Spinal cord (tissue), 10 donors: ENCODE measurements around the gene TACO1. TPM values are rescaled to one million over a fixed set of nuclear protein-coding genes. Genes with fewer than 3 reads are reported as not detected.
A peak's percentile ranks its signal among the peaks of the same experiment; 100 is the strongest.

ENCODE experiments used
- DNase-seq, 6 donors: peaks; one replicate each; pipeline versions ENCODE4 v3.0.0 to v3.0.0-alpha.2; 2013 to 2015; ENCODE audit warnings: low spot score in 6 of 6, low read depth in 4 of 6
- H3K27ac ChIP-seq: one replicate; pipeline ENCODE4 v1.5.1; 2013; ENCODE audit warnings: low read depth, low read length, control low read depth
- H3K27me3 ChIP-seq: one replicate; pipeline ENCODE4 v1.6.1; 2013; ENCODE audit warnings: low read length; ENCODE audit not compliant: control insufficient read depth, insufficient read depth
- H3K36me3 ChIP-seq: one replicate; pipeline ENCODE4 v1.6.1; 2013; ENCODE audit warnings: low read length; ENCODE audit not compliant: control insufficient read depth, insufficient read depth
- H3K4me1 ChIP-seq: one replicate; pipeline ENCODE4 v1.6.1; 2013; ENCODE audit warnings: low read length; ENCODE audit not compliant: control insufficient read depth, insufficient read depth
- H3K4me3 ChIP-seq: one replicate; pipeline ENCODE4 v1.5.1; 2013; ENCODE audit warnings: low read depth, low read length, control low read depth
- H3K9me3 ChIP-seq: one replicate; pipeline ENCODE4 v1.6.1; 2013; ENCODE audit warnings: low read length; ENCODE audit not compliant: control insufficient read depth, insufficient read depth
- WGBS: methylation state at CpG from one replicate; pipeline ENCODE4 v1.1.5; 2013; ENCODE audit warnings: missing lambda C conversion rate; ENCODE audit not compliant: insufficient coverage; 5-methylcytosine and 5-hydroxymethylcytosine counted together
- polyA plus RNA-seq, 2 donors: library from polyadenylated mRNA; unstranded; fragments of 120-200 nt; gene quantifications; one replicate each; pipeline ENCODE4 v1.2.1, GENCODE V29; 2013; ENCODE audit not compliant: insufficient read length in 2 of 2
- total RNA-seq, 2 donors: library from RNA; depleted of rRNA in 1 of 2; stranded (reverse); fragments of 120-200 nt in 1 of 2; fragments of >200 nt in 1 of 2; gene quantifications; one replicate each; pipeline versions ENCODE4 v1.2.3 to v1.2.4, GENCODE V29; 2013 to 2014
- donor health status: healthy.

TACO1 gene
- total and polyA plus RNA-seq, 4 donors: 10.3 to 21.1 (median 16.2) TPM

DNA sequence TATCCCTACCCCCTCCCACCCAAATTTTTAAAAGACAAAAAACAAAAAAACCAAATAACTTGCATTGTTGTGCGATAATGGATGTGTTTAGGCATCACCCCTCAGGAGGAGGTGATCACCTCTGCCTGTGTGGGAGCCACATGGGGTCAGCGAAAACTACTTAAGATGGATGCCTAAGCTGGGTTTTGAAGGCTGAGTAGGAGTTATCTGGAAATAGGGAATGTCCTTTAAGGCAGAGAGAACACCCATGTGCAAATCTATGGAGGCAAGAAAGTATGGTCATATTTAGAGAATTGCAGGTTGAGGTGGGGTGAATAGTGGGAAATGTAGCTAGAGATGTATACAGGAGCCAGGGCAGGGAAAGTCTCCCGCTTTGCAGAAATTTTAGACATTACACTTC lies 5.6 kb upstream of the TACO1 start:
- Histone ChIP-seq H3K4me1 (peaks cover 3% of the 10 kb centered on the region), H3K27ac (no peak overlapping the region), H3K4me3 (no peak overlapping the region), H3K27me3 (no peaks in the 10 kb centered on the region), H3K36me3 (peaks cover 30% of the 10 kb centered on the region), H3K9me3 (no peaks in the 10 kb centered on the region)
- DNase-seq: no peak
- WGBS: 100% methylated on average over 2 of the region's 3 CpGs

DNA sequence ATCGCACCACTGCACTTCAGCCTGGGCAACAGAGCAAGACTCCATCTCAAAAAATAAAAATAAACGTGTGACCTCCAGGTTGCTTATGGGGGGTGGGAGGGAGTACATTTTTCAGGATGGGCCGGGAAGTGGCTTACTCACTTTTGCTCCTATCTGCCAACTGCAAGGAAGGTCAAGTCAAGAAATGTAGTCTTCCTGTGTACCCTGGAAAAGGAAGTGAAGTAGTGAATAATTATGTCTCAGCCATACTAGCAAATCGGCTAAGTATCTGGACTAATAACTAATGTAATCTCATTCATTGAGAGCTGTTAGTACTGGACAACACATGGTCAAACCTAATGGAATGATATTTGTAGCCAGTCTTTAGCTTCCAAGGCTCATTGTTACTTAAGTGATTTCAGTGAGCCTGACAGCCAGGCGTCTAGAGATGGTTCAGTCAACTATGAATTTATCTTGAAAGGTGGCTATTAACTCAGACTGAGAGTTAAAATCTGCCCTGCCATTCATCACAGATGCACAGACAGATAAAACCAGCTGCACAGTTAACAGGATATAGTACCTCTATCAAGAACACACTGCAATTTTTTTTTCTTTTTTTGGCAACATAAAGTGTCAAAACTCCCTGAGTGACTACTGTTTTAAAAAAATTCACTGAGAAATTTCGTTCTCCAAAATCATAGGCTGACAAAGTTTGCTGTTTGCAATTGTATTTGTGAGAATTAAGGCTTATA lies 3.7 kb upstream of the TACO1 start:
- Histone ChIP-seq H3K4me1 (peaks cover 12% of the 10 kb centered on the region), H3K4me3 (no peak overlapping the region), H3K36me3 (peaks cover 11% of the 10 kb centered on the region), H3K9me3 (no peaks in the 10 kb centered on the region), H3K27me3 (no peaks in the 10 kb centered on the region), H3K27ac (no peak overlapping the region)
- WGBS: 88% methylated on average over 1 of the region's 6 CpGs
- DNase-seq: no peak

DNA sequence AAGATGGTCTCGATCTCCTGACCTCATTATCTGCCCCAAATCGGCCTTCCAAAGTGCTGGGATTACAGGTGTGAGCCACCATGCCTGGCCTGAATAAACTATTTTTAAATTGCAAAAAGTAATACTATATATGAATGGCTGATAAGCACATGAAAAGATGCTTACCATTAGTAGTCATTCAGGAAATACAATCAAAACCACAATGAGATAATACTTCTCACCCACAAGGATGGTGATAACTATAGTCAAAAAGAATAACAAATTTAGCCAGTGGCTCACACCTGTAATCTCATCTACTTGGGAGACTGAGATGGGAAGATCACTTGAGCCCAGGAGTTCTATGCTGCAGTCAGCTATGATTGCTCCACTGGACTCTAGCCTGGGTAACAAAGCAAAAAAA lies 2.4 kb upstream of the TACO1 start:
- H3K36me3 ChIP-seq: peaks cover 5% of the 10 kb centered on the region
- H3K9me3 ChIP-seq: no peaks in the 10 kb centered on the region
- no peak overlapping the region for H3K27ac ChIP-seq
- H3K4me1 ChIP-seq: peaks cover 12% of the 10 kb centered on the region
- no peaks in the 10 kb centered on the region for H3K27me3 ChIP-seq
- DNase-seq: no peak
- WGBS: no CpG with 5 or more reads among the region's 2 CpGs
- H3K4me3 ChIP-seq: no peak overlapping the region

DNA sequence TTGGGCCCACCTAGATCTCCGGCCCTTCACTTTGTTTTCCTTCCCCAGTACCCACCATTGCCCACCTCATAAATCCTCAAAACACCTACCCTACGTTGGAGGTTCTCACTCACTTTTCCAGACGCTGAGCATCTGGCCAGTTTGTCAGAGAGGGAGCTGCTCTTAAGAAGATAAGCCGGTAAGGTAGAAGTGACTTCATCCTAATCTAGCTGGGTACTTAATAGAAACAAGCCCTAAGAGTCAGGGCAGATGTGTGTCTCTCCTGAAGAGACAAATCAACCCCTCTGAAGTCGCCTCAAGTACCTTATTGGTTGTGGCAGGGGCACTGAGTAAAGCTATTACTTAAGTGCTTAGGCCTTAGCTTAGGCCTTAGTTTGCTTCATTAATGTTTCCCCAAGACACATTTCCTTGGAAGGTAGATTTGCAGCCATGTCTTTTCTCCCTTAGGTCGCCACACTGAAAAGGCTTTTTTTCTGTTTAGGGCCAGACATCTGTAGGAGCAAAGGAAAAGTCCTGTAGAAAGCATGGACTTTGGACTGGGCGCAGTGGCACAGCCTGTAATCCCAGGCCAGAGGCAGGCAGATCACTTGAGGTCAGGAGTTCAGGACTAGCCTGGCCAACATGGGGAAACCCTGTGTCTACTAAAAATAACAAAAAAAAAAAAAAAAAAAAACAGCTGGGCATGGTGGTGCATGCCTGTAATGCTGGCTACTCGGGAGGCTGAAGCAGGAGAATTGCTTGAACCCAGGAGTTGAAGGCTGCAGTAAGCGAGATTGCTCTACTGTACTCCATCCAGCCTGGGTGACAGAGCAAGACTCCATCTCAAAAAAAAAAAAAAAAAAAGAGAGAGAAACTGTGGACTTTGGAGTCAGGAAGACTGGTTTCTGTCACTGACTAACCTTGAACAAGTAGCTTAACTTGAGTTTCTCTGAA lies 1.0 kb downstream of the TACO1 start:
- peaks cover 12% of the 10 kb centered on the region for H3K4me1 ChIP-seq
- no peak for DNase-seq
- H3K36me3 ChIP-seq: peaks cover 25% of the 10 kb centered on the region
- peak overlapping the region; percentile 95 for H3K4me3 ChIP-seq
- H3K27me3 ChIP-seq: no peaks in the 10 kb centered on the region
- 53% methylated on average over 4 of the region's 9 CpGs for WGBS
- no peaks in the 10 kb centered on the region for H3K9me3 ChIP-seq
- no peak overlapping the region for H3K27ac ChIP-seq

DNA sequence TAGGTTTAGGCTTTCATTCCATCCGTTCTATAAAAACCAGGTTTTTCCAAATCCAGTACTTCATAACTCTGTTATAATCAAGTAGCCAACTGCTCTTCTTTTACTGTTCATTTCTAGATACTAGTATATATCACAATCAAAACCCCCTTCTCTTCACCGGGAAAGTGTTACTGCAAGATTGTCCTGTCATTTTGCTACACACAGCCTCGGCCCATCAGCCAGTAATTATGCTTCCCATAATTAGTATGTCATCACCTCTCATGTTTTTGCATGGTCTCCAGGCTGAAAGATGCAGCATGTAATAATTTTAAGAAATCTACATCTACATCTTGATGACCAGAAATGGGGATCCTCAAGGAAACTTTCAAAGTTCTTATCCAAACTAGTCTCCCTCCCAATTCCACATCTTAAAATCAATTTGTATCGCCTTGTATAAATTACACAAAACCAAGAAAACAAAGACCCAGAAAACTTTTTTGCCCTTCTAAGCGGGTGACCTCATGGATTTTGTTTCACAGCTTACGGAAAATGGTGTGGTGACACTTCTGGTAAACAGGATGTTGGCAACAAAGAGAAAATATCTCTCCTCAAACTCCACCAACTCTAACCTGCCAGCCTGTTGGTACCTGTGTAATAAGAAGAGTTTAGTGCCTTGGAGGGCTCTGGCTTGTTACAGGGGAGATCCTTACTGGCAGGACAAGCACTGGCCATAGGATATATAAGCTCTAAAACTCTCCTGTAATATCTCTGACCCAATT lies 9.3 kb downstream of the TACO1 start:
- WGBS: 93% methylated on average over 2 of the region's 6 CpGs
- Histone ChIP-seq H3K4me3 (no peak overlapping the region), H3K27ac (no peak overlapping the region), H3K9me3 (no peaks in the 10 kb centered on the region), H3K27me3 (no peaks in the 10 kb centered on the region), H3K36me3 (peaks cover 46% of the 10 kb centered on the region), H3K4me1 (no peaks in the 10 kb centered on the region)
- no peak for DNase-seq

DNA sequence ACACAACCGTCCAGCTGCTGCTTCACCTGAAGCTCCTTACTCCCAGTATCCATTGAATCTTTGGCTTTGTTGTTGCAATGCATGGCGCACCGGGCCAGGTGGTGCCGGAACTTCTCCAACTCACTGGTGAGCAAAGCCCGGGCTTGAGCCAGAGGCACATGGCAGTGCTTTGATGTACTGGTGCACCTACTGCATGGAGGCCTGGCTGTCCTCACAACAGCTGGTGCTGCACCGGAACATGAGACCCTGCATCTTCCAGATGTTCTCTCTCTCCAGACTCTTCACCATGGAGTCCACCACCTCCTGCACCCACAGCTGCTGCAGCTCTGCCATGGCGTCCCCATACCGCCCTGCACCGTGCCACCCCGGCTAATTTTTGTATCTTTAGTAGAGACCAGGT lies 10.2 kb downstream of the TACO1 start:
- Histone ChIP-seq H3K36me3 (peaks cover 41% of the 10 kb centered on the region), H3K9me3 (no peaks in the 10 kb centered on the region), H3K4me1 (no peaks in the 10 kb centered on the region), H3K27me3 (no peaks in the 10 kb centered on the region), H3K4me3 (no peak overlapping the region), H3K27ac (no peak overlapping the region)
- WGBS: 91% methylated on average over 9 of the region's 10 CpGs
- no peak for DNase-seq

DNA sequence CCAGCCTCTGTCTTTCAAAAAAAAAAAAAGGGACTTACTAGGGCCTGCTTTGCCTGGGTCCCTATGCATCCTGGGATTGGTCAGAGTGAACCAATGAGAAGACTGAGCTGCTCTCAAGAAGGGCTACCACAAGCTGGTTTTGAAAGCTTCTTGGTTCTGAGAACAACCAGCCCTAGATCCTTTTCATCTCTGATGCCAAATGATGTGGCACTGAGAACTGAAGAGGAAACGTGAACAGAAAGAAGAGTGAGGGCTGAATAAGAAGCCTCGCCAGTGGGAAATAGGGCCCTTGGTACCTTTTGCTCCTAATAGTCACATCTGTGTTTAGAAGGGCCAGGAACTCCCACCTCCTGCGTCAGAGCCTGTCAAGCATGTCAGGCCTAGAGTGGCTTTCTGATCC lies 10.7 kb downstream of the TACO1 start:
- no peak overlapping the region for H3K4me3 ChIP-seq
- no peaks in the 10 kb centered on the region for H3K9me3 ChIP-seq
- no peaks in the 10 kb centered on the region for H3K27me3 ChIP-seq
- H3K27ac ChIP-seq: no peak overlapping the region
- DNase-seq: no peak
- no peaks in the 10 kb centered on the region for H3K4me1 ChIP-seq
- 80% methylated on average over 1 of the region's 3 CpGs for WGBS
- H3K36me3 ChIP-seq: peaks cover 36% of the 10 kb centered on the region

DNA sequence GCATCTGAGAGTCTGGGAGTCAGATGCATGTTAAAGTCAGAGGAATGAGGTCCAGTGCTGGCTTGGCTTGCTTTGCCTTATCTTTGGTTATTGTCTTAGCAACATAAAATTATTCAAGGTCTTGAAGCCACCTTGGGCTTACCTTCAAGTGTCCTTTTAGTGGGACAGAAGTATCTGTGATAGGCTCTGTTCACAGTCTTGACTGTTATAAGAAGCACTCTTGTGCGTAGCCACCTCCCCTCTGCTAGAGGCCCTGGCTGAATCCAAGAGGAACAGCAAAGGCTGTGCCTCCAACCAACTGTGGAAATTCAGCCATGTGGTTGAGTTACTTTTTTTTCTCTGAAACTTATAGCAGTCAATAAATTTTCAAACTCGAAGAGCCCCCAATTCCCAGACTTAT lies 13.0 kb downstream of the TACO1 start:
- Histone ChIP-seq H3K9me3 (no peaks in the 10 kb centered on the region), H3K27ac (no peak overlapping the region), H3K4me1 (no peaks in the 10 kb centered on the region), H3K27me3 (no peaks in the 10 kb centered on the region), H3K36me3 (peaks cover 13% of the 10 kb centered on the region), H3K4me3 (no peak overlapping the region)
- WGBS: 100% methylated on average over 1 of the region's 2 CpGs
- no peak for DNase-seq

DNA sequence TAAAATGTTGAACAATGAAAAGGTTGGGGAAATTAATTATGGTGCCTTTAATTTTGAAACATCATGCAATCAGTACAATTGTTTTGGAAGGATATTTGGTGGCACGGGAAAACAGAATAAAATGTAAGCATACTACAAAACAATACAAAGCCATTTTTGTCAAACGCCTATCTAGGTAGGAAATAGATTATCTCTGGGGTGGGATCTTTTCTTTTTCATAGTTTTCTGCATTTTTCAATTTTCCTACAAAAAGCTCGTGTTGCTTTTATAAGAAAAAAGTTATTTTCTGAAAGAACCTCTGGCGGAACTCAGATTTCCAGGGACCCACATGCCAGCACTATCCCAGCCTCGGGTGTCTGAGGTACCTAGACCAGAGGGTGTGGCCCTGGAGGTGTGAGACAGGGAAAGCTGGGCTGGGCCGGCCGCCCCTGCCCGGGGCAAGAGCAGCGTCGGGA lies 20.6 kb downstream of the TACO1 start:
- Histone ChIP-seq H3K4me1 (peaks cover 3% of the 10 kb centered on the region), H3K27ac (peak overlapping the region; percentile 89), H3K36me3 (no peaks in the 10 kb centered on the region), H3K27me3 (no peaks in the 10 kb centered on the region), H3K4me3 (peak overlapping the region; percentile 83), H3K9me3 (no peaks in the 10 kb centered on the region)
- no peak for DNase-seq
- 8% methylated on average over 7 of the region's 10 CpGs for WGBS
